Stimulated activated naive CD4-positive, alpha-beta T cell treated with Interleukin-2 at 50 U/mL for 16 hours (primary cell): ENCODE results near the gene C7orf57.

Experiments used
- DNase-seq: peaks from one replicate; lab custom pipeline; 2025; lab: John Stamatoyannopoulos, UW

The C7orf57 gene

GRCh38 chr7:48085433-48085791 lies 50.1 kb downstream of the C7orf57 start:
- DNase-seq: no peak

GRCh38 chr7:48085942-48086341 lies 50.6 kb downstream of the C7orf57 start:
- no peak for DNase-seq

- no peak for DNase-seq
Observed at GRCh38 chr7:48087349-48087748, 52.0 kb downstream of the C7orf57 start.

GRCh38 chr7:48088559-48089045 lies 53.3 kb downstream of the C7orf57 start:
- no peak for DNase-seq

- DNase-seq: peak; percentile 89
Observed at GRCh38 chr7:48089046-48090003, 54.0 kb downstream of the C7orf57 start, which contains the start of gene UPP1. UPP1 (plus strand) TSS chr7:48089265; CDS start chr7:48094784, 5,519 bp downstream.

GRCh38 chr7:48090095-48090805 lies 54.9 kb downstream of the C7orf57 start:
- DNase-seq: no peak

- no peak for DNase-seq
Observed at GRCh38 chr7:48091506-48092433, 56.4 kb downstream of the C7orf57 start.

- DNase-seq: no peak
Observed at GRCh38 chr7:48094861-48095293, 59.5 kb downstream of the C7orf57 start.

- DNase-seq: peak; percentile 16
Observed at GRCh38 chr7:48096273-48096672, 60.9 kb downstream of the C7orf57 start.

GRCh38 chr7:48097521-48098231 lies 62.3 kb downstream of the C7orf57 start:
- no peak for DNase-seq

- no peak for DNase-seq
Observed at GRCh38 chr7:48098846-48099245, 63.5 kb downstream of the C7orf57 start.

GRCh38 chr7:48099781-48100180 lies 64.4 kb downstream of the C7orf57 start:
- DNase-seq: no peak

GRCh38 chr7:48101352-48101751 lies 66.0 kb downstream of the C7orf57 start:
- DNase-seq: no peak

- peak; percentile 15 for DNase-seq
Observed at GRCh38 chr7:48101968-48102367, 66.6 kb downstream of the C7orf57 start.

GRCh38 chr7:48102530-48102929 lies 67.2 kb downstream of the C7orf57 start:
- DNase-seq: no peak

GRCh38 chr7:48105045-48105444 lies 69.7 kb downstream of the C7orf57 start:
- no peak for DNase-seq

- no peak for DNase-seq
Observed at GRCh38 chr7:48106906-48107659, 71.7 kb downstream of the C7orf57 start.

- DNase-seq: no peak
Observed at GRCh38 chr7:48107926-48108472, 72.7 kb downstream of the C7orf57 start.

GRCh38 chr7:48108959-48109847 lies 73.9 kb downstream of the C7orf57 start:
- no peak for DNase-seq
